HG02588 (cell line): ENCODE results near the gene PCSK2.

Source experiments
- ATAC-seq: cut with Tn5 transposase; IDR thresholded peaks from one replicate; pipeline ENCODE4 v1.9.1; 2021; ENCODE audit warnings: mild to moderate bottlenecking, moderate library complexity; ENCODE audit not compliant: unreplicated experiment

Gene PCSK2

DNA sequence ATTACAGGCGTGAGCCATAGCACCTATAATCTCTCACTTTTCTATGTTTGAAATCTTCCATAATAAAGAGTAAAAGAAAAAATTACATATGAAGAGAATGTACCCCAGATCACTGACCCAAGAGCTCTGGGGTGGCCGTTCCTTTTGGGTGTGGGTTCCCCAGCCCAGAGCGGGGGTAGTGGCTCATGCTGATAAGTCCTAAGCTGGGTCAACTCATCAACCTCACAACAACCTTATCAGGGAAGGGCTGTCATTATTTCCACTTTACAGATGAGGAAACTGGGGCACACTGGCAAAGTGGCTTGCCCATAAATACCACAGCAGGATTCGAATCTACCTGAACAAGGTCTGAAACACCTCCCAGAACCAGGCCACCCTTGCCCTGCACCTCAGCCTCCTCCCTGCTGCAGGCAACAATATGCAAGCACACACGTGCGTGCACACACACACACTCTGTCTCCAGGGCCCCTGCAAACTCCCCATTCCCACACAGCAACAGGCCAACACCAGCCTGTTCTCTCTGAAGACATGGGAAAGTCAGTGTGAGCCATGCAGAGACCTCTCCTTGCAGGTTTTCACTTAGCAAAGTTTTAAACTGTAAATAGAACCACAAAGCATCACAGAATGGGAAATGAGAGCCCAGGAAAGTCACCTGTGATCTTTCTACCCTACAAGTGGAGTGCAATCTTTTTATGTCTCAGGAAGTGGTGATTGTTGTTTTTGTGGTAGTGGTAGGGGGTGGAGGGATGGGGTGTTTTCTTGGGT, 276.6 kb downstream of the PCSK2 start:
- ATAC-seq: no peak

DNA sequence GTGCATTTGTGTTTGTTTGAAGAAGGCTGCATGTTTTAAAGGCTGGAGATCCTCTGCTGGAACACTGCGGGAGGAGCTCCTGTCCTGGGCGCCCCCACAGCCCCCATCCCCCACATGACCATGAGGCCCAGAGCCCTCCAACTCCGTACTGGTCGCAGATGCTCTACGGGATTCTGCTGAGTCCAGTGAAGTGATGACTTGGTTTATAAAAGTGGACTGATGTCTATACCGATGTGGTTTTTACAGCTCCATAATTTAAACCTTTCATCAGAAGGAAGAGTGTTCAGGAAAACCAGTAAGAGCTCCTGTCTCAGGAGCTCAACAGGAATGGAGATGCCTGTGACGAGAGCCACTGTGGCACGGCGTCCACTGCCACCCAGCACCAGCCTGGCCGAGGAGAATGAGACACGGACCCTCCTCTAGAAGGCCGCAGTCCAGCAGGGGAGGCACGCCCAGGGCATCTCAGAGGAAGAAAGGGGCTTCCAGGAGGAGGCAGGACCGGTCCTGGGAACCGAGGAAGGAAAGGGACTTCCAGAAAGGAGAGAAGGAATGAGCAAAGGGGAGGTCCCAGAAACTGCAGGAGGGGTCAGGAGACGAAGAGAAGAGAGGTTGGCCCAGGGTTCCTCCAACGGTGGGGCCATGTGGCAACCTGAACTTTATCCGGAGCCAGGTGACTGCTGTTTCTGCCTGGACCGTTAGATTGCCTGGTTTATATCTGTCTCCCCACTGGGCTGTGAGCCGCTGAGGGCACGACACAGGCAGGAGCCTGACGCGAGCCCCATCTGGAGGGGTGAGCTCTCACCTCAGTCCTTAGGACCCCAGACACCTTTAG, 277.4 kb downstream of the PCSK2 start:
- ATAC-seq: peak; percentile 11

DNA sequence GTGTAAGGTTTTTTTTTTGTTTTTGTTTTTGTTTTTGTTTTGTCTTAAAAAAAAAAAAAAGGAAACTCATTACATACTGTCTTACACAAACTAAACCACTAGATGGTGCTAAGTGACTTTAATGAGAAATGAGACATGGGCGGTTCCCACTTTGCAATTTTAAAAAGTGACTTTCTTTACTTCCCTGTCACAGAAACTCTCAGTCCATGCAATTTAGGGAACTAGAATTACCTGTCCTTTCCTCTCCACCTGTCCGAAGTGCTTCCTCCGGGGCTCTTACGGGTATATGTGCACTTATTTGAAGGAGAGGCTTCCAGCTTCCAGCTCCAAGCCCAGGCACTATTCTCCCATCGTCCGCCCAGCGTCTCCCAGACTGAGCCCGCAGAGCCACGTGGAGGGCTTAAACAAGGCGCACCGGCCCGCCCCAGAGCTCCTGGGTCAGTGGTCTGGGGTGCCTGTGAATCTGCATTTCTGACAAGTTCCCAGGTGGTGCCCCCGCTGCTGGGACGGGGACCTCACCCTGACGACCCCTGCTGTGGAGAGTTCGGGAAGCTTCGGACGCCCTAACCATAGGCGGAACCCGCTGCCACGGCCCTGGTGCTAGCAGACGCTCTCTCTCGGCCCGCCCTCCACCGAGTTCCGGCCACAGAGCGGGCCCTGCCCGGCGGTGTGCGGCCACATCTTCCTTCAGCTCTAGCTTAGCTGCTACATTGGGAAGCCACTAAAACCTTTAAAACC, 278.2 kb downstream of the PCSK2 start:
- ATAC-seq: peak; percentile 75

- ATAC-seq: no peak
Observed at GRCh38 chr20:17505636-17506517, 279.0 kb downstream of the PCSK2 start.

GRCh38 chr20:17507032-17507431, 280.2 kb downstream of the PCSK2 start:
- no peak for ATAC-seq

- no peak for ATAC-seq
Observed at GRCh38 chr20:17507531-17507930, 280.7 kb downstream of the PCSK2 start.

DNA sequence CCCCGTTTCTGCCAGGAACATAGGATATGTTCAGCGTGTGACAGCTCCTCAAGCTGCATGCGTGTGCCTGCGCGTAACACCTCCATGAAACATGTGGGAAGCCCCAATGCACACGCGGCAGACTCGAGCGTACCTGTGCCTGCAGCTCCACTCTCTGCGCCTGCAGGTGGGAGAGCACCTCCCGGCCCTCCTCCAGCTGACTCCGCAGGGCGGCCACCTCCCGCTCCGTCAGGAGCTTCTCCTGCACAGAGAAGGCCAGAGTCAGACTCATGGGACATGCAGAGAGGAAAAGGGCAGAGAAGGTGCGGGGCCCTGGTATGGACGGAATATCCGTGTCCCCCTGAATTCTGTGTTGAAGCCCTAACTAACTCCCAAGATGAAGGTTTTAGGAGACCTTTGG, 281.9 kb downstream of the PCSK2 start:
- no peak for ATAC-seq

GRCh38 chr20:17510548-17510947, 283.7 kb downstream of the PCSK2 start:
- ATAC-seq: no peak

DNA sequence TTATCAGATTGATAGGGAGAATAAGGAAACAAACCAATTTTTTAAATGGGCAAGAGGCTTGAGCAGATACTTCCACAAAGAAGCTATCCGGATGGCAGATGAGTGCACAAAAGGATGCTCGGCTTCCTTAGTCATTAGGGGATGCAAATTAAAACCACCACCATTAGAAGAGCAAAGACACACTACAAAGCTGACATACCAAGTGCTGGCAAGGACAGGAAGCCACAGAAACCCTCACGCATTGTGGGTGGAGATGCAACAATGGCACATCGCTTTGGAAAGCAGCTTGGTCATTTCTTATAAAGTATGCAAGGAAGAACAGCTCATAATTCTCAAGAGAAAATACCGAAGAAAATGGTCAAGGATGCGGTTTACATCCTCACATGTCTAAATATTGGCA, 284.6 kb downstream of the PCSK2 start:
- ATAC-seq: no peak

DNA sequence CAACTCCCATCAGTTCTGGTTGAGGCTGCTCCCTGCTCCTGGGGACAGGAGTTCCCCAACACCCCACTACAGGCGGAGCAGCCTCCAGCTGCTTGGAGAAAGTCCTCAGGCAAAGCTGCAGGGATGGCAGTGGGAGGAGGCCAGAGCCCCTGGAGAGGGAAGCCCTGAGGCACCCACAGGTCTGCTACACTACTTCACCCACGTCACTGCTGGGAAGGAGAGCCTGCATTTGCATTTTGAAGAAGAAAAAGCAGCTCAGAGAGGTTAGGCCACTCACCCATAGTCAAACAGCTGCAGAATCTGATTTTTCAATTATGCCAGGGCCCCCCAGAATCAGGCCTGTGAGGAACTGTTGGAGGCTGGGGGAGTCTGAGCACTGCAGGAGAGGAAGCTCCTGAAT, 287.1 kb downstream of the PCSK2 start:
- no peak for ATAC-seq

DNA sequence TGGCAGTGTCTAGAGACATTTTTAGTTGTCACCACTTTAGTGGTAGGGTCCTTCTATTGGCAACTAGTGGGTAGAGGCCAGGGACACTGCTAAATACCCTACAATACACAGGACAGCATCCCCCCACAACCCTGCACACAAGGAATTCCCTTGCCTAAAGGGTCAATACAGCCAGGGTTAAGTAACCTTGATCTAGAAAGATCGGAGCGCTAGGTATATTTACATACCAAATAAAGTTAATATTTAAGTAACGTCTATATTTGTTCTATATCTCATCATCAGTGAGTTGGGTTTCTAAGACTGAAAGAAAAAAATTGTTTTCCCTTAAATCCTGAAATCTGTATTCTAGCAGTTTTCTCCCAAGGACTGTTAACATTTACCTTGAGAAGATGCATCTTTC, 288.2 kb downstream of the PCSK2 start:
- no peak for ATAC-seq

DNA sequence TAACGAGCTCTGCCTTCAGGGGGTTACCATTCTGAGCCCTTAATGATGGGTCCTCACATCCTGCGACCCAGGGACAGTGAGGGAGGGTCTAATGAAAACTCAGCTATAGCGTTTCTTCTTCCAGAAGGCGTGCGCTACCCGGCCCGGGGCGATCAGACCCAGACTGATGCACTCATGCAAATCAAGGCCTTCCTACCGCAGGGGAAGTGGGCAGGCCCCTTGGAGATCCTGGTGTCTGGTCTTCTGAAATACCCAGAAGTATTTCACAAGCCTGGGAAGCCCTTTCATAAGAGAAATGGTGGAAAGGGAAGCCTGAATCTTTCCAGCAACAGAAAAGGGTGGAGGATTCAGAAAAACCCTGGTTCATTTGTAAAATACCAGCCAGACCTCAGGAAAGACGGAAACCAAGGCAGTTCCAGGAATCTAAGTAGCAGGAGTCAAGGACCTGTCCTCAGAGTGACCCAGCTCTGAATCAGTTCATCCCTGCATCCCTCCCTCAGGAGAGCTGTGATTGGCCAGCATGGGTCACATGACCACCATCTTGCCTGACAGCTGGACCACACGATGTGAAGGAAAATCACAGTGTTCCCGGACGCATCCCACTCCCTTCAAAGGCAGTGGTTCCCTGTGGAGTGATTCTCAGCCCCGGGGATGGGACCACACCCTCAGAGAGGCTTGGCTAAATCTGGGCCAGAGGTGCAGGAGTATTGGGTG, 291.7 kb downstream of the PCSK2 start:
- no peak for ATAC-seq

DNA sequence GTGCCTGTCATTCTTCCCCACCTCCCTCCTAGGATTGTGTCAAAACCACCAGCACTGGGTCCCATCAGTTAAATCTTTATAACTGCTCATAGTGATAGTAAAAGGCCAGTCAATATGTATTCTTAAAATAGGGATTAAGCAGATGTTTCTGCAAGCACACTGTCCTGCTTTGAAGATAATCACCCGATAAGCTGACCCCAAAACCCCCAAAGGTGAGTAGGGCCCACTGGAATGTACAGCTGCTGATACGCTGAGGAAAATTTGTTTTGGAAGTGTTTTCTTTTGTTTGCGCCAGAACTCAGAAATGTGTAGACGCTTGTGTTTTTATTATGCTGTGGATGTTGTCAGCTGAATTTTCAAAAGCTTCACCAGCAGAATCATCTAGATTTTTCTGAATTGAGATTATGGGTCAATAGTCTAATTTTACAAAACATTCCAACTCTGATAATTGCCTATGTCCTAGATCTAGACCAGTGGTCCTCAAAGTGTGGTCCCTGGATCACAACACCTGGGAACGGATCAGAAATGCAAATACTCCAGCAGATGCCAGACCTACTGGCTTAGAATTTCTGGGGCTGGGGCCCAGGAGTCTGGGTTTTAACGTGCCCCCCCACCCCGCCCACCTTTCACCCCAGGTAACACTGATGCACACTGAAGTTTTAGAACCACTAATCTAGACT, 292.9 kb downstream of the PCSK2 start:
- no peak for ATAC-seq

DNA sequence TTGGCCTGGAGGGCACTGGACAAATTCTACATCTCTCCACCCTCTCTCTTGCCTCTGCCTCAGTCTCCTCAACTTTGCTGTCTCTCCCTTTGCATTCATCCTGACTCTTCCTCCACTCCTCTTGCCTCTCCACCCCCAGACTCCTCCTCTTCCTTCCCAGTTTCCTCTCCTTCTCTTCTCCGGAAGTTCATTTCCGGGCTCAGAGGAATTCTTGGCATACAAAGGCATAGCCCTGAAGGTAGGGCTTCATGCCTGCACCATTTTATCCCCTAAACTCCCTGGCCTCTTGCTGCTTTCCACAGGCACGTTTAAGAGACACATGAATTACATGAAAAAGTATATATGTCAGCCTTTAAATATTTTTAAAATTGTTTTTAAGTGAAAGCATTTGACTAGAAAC, 293.7 kb downstream of the PCSK2 start:
- ATAC-seq: no peak

GRCh38 chr20:17522528-17522927, 295.7 kb downstream of the PCSK2 start:
- no peak for ATAC-seq

DNA sequence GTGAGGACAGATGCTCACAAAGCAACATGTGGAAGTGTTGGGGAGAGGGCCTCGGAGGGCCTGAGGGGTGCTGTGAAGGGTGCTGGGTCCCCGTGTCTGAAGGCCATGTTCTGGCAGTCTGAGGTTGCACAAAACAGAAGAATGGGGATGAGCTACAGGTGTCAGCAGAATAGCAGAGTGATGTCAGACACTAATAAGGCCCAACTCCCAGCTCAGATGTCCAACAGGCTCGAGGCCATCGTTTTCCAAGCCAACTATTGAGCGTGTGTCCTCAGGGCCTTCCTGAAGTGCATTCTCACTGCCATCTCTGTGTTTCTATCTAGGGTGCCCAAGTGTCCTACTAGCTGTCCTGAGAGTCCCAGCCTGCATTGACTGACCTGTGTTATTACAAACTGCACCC, 296.5 kb downstream of the PCSK2 start:
- no peak for ATAC-seq

- no peak for ATAC-seq
Observed at GRCh38 chr20:17524560-17524959, 297.7 kb downstream of the PCSK2 start.

- ATAC-seq: no peak
Observed at GRCh38 chr20:17525132-17525531, 298.3 kb downstream of the PCSK2 start.

DNA sequence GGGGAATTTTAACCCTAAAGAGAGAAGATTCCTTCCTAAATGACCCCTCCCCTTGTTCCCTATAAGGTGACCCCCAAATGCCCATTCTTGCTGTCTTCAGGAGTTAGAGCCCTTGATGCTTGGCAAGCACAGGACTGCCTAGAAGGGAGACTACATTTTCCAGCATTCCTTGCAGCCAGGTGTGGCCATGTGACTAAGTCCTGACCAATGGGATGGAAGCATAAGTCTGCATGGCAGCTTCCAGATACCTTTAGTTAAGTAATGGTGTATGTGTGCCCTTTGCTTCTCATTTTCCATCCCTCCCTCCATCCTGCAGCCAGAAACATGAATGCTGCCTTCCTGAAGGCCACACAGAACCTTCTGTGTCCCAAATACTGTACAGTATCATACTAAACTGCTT, 298.8 kb downstream of the PCSK2 start:
- ATAC-seq: no peak
